Heart left ventricle (tissue), 16 donors: ENCODE data around the gene P2RY14. TPM values are rescaled to one million over a fixed set of nuclear protein-coding genes. Genes with fewer than 3 reads are reported as not detected.

ENCODE experiments used
- ATAC-seq, 4 donors: fragments of 200-7000 bp; cut with Tn5 transposase; one replicate each; pipeline ENCODE4 v1.9.1; 2020 to 2022; ENCODE audit warnings: moderate library complexity in 4 of 4, mild to moderate bottlenecking in 3 of 4, moderate number of reproducible peaks in 1 of 4
- DNase-seq, 5 donors: peaks; one replicate each; pipeline ENCODE4 v3.0.0-alpha.2; 2020
- H3K27ac ChIP-seq, 12 donors: fragments of 200-600 bp; sonication (generic) in 4 of 12; one replicate each; pipeline versions ENCODE4 v1.5.0 to v1.8.0; 2016 to 2022; ENCODE audit warnings: mild to moderate bottlenecking in 2 of 12
- H3K27me3 ChIP-seq, 9 donors: fragments of 200-600 bp; sonication (generic) in 2 of 9; one replicate each; pipeline versions ENCODE4 v1.5.1 to v1.8.0; 2016 to 2022; ENCODE audit warnings: mild to moderate bottlenecking in 3 of 9
- H3K36me3 ChIP-seq, 9 donors: fragments of 200-600 bp; sonication (generic) in 2 of 9; one replicate each; pipeline versions ENCODE4 v1.5.0 to v1.8.0; 2018 to 2022; ENCODE audit warnings: mild to moderate bottlenecking in 2 of 9
- H3K4me1 ChIP-seq, 12 donors: fragments of 200-600 bp; sonication (generic) in 4 of 12; one replicate each; pipeline versions ENCODE4 v1.5.0 to v1.8.0; 2016 to 2022; ENCODE audit warnings: mild to moderate bottlenecking in 3 of 12
- H3K4me3 ChIP-seq, 12 donors: fragments of 200-600 bp; sonication (generic) in 4 of 12; one replicate each; pipeline versions ENCODE4 v1.5.0 to v1.8.0; 2017 to 2022; ENCODE audit warnings: mild to moderate bottlenecking in 9 of 12, moderate library complexity in 4 of 12
- H3K9me3 ChIP-seq, 12 donors: fragments of 200-600 bp; sonication (generic) in 4 of 12; one replicate each; pipeline versions ENCODE4 v1.5.0 to v1.8.0; 2016 to 2022; ENCODE audit warnings: mild to moderate bottlenecking in 1 of 12
- CTCF ChIP-seq, 12 donors: fragments of 200-600 bp; sonication (generic) in 4 of 12; IDR thresholded peaks; one replicate each; pipeline versions ENCODE4 v1.5.0 to v1.8.0; 2018 to 2022; ENCODE audit warnings: antibody characterized with exemption in 12 of 12, mild to moderate bottlenecking in 5 of 12
- POLR2A ChIP-seq, 2 donors: fragments of 450-650 bp; IDR thresholded peaks; one replicate each; pipeline ENCODE4 v1.6.1; 2017; ENCODE audit warnings: antibody characterized with exemption in 2 of 2, mild to moderate bottlenecking in 2 of 2, moderate library complexity in 2 of 2
- WGBS, 4 donors: extraction: QIAGEN DNeasy Blood & Tissue Kit in 2 of 4; methylation state at CpG; one replicate each; pipeline versions ENCODE4 v1.1.5 to v1.1.7; 2013 to 2018; 5-methylcytosine and 5-hydroxymethylcytosine counted together
- intact Hi-C, 10 donors: fragments of 100-400 bp; cut with DNase I; formaldehyde crosslinking; loops; one replicate each; pipeline versions ENCODE4 v1.11.1 to v1.14.2; 2022
- polyA plus RNA-seq, 2 donors: library from polyadenylated mRNA; stranded (reverse); fragments of 200-250 nt; gene quantifications; one replicate each; pipeline ENCODE4 v1.2.3, GENCODE V29; 2013
- total RNA-seq, 9 donors: library from RNA; depleted of rRNA in 2 of 9; stranded (reverse); fragments of >200 nt in 2 of 9; fragmentation: NEBNext Ultra II Directional in 3 of 9; extraction: Animal tissue kit (Norgen Biotek cat#: 25700) in 3 of 9; gene quantifications; one replicate each; pipeline versions ENCODE4 v1.1.0 to v1.2.4, GENCODE V29; 2016 to 2023
- donor health status: ischemic (EF 13 %, LVEDD 7.1; RV severe dilation, severe dysfunction).
- donor health status: healthy with polysubstance abuse.
- donor health status: DM: no; HTN: yes; CAD: no.
- donor health status: DM: no; HTN: no; CAD: no.
- donor health status: ischemic (EF 25% LVEDD 6.9; RV normal size, moderate dysfunction).
- donor health status: ischemic (EF 25% LVEDD 5.7; RV mildly dilated, moderate dysfunction).
- donor health status: healthy.
- donor health status: DM: yes; HTN: yes; CAD: no.
- donor health status: ischemic (EF 35%, LVEDD 5.7; RV mildly dilated, moderate dysfunction).
- donor health status: nonischemic (EF 11% LVEDD 7.7; RV severe dilation, severe dysfunction).
- donor health status: DM: yes; HTN: yes; CAD: no.
- donor health status: PGD.
- donor health status: ischemic (EF 29% LVEDD 5.4; RV normal size, mild dysfunction).
- donor health status: nonischemic (EF 23%, LVEDD 6.1; RV moderate dilation, normal function).

The P2RY14 gene
- total and polyA plus RNA-seq, 11 donors = 0.75 to 8.4 (median 3.2) TPM

GRCh38 chr3:151226088-151226563, 52.2 kb downstream of the P2RY14 start:
- WGBS, 4 donors = 69 to 76% (median 71%) methylated on average over 4 of the region's 4 CpGs
- no peaks in the 10 kb centered on the region for H3K9me3 ChIP-seq
- H3K4me1 ChIP-seq = peaks cover 0 to 44% (median 14%) of the 10 kb centered on the region in 12 donors
- no peaks in the 10 kb centered on the region for H3K27me3 ChIP-seq
- DNase-seq = no peak
- H3K27ac ChIP-seq = peak overlapping the region in 1 of 12 donors; percentile 9
- TF ChIP-seq POLR2A (IDR thresholded peaks at IDR 0.05) = no peak
- no peak for TF ChIP-seq CTCF (IDR thresholded peaks at IDR 0.05)
- no peak for ATAC-seq
- intact Hi-C loops = loop anchor here (2.0 to 10.0 kb wide), 12 partner anchors 54 to 691 kb away; partner anchors contain the start of gene P2RY13 (in 1 of the 10)
- H3K4me3 ChIP-seq = no peak overlapping the region
- H3K36me3 ChIP-seq = no peaks in the 10 kb centered on the region

GRCh38 chr3:151225040-151225975, 53.0 kb downstream of the P2RY14 start:
- Histone ChIP-seq H3K4me3 (no peak overlapping the region), H3K4me1 (peaks cover 0 to 40% (median 11%) of the 10 kb centered on the region in 12 donors), H3K27ac (peak overlapping the region in 1 of 12 donors; percentile 9), H3K9me3 (no peaks in the 10 kb centered on the region), H3K27me3 (no peaks in the 10 kb centered on the region), H3K36me3 (no peaks in the 10 kb centered on the region)
- TF ChIP-seq CTCF (IDR thresholded peaks at IDR 0.05) = no peak
- TF ChIP-seq POLR2A (IDR thresholded peaks at IDR 0.05) = no peak
- intact Hi-C loops = loop anchor here in 9 of 10 donors (5.0 to 10.0 kb wide), 9 partner anchors 53 to 692 kb away; partner anchors contain the start of gene P2RY13 (in 1 of the 9)
- no peak for ATAC-seq
- DNase-seq = no peak
- 67 to 82% (median 78%) methylated on average over 9 of the region's 9 CpGs for WGBS, 4 donors

GRCh38 chr3:151224268-151224866, 54.0 kb downstream of the P2RY14 start:
- ATAC-seq (no peak), DNase-seq (no peak)
- 83 to 92% (median 89%) methylated on average over 4 of the region's 4 CpGs for WGBS, 4 donors
- intact Hi-C loops = loop anchor here in 4 of 10 donors (10.0 kb wide), 2 partner anchors 610 to 690 kb away; no protein-coding TSS in a partner anchor
- Histone ChIP-seq H3K36me3 (no peaks in the 10 kb centered on the region), H3K27me3 (no peaks in the 10 kb centered on the region), H3K4me1 (peaks cover 0 to 33% (median 13%) of the 10 kb centered on the region in 12 donors), H3K4me3 (no peak overlapping the region), H3K9me3 (no peaks in the 10 kb centered on the region), H3K27ac (no peak overlapping the region)
- TF ChIP-seq CTCF (IDR thresholded peaks at IDR 0.05) = no peak

- Histone ChIP-seq H3K36me3 (no peaks in the 10 kb centered on the region), H3K4me1 (peaks cover 0 to 35% (median 16%) of the 10 kb centered on the region in 12 donors), H3K4me3 (no peak overlapping the region), H3K27me3 (no peaks in the 10 kb centered on the region), H3K27ac (no peak overlapping the region), H3K9me3 (no peaks in the 10 kb centered on the region)
- no peak for DNase-seq
- 15 to 31% (median 24%) methylated on average over 1 of the region's 1 CpG for WGBS, 4 donors
- TF ChIP-seq CTCF (IDR thresholded peaks at IDR 0.05) (no peak), POLR2A (IDR thresholded peaks at IDR 0.05) (no peak)
- peak in 2 of 4 donors; percentile 67 to 74 for ATAC-seq
- intact Hi-C loops = no loop called here
Observed at GRCh38 chr3:151219056-151219455, 59.3 kb downstream of the P2RY14 start.
